ENCODE data around the gene ADARB2.
"Not testable (repeated sequence)": the region's sequence is repeated elsewhere in the genome, so short reads cannot be mapped to it uniquely, and the experiment has no call there.

The ADARB2 gene

DNA sequence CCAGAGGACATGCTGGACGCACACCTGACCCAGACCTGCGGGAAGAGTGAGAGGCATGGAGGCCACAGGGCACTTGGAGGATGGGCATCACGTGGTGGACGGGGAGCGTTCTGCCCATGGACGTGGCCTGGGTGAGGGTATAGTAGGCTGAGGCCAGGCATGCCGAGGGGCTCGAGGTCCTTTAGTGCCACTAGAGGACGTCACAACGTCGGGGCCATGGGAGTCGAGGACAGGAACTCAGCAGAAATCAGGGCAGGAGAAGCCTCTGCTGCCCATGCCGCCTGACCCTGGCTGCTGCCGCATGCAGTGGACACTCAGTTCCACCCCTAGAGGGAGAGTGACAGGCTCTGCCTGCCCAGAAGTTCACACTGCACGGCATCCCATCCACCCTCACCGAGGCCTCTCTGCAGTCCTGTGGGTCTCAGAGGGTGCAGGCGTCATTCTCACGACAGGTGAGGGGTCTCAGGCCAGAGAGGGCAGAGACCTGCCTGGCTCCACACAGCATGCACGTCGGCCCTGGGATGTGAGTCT lies 198.7 kb downstream of the ADARB2 start:
- no peak for DNase-seq

- no peak for DNase-seq
Measured at GRCh38 chr10:1538121-1538520, 199.2 kb downstream of the ADARB2 start.

- DNase-seq: not testable (repeated sequence)
Measured at GRCh38 chr10:1537449-1537848, 199.9 kb downstream of the ADARB2 start.

GRCh38 chr10:1536341-1536740 lies 201.0 kb downstream of the ADARB2 start:
- no peak for DNase-seq

- DNase-seq: no peak
Measured at GRCh38 chr10:1535301-1535965, 201.9 kb downstream of the ADARB2 start.

DNA sequence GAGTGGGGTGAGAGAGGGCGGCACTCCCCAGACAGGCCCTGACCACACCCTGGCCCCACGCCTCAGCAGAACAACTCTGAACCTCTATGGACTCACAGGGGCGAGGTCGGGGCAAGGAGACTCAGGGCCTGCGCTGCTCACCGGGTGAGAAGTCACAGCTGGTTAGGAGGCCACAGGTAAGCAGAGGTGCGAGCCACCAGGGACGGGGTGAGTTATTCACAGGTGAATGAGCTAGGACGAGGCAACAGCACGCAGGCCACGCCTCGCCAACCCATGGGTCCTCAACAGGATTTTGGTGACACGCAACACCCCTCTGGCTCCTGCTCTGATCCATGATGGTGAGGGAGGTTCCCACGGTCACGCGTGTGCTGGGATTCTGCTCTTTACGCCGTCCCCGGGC lies 202.5 kb downstream of the ADARB2 start:
- no peak for DNase-seq

DNA sequence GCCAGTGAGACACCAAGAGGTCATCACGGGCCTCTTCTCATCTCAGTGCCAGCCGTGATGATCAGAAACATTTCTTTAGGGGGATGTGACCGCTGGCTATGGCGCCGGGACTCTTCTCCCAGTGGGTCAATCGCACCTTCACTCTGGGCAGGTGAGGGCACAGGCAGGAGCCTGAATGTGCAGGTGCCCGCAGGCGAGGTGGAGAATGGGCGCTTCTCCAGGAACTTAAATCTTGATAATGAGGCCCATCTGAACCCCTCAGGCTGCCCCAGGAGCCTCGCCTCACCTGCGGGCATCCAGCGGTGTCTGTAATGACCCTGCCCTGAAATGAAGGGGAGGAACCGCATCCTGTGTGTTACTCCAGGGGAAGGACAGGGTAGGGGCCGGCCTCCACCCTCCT lies 204.7 kb downstream of the ADARB2 start:
- no peak for DNase-seq

DNA sequence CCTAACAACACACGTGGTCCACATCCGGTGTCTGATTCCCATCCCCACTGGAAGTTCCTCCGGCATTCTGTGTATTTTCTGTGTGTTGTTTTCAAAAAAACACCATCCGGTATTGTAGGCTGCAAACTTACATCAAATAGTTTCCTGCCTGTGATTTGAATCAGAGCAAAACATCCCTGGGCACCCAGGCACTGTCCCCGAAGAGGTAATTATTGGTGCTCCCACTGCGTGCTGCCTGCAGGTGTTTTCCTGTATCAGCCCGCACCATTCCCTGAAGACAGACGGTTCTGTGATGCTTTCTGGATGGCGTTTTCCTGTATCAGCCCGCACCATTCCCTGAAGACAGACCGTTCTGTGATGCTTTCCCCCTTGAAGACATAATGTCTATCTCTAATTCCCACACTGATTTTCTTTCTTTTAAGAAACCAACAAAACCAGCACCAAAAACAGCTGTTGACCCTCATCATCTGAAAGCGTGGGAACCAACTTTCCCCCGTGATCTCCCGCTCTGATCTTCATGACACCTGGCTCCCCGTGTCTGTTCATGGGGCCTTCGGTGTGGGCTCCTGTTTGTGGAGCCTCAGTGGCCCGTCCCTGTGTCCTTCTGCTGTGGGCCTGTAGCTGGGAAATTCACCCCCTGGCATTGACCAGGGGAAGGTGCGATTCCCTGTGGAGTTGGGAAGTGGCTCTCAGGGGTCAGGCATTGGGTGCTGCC lies 205.3 kb downstream of the ADARB2 start:
- no peak for DNase-seq

GRCh38 chr10:1530871-1531517 lies 206.3 kb downstream of the ADARB2 start:
- no peak for DNase-seq

- DNase-seq: no peak
Measured at GRCh38 chr10:1529806-1530413, 207.4 kb downstream of the ADARB2 start.

GRCh38 chr10:1527951-1528350 lies 209.4 kb downstream of the ADARB2 start:
- no peak for DNase-seq

GRCh38 chr10:1526436-1527055 lies 210.8 kb downstream of the ADARB2 start:
- peak; percentile 33 to 62 for DNase-seq

- no peak for DNase-seq
Measured at GRCh38 chr10:1525354-1526162, 211.8 kb downstream of the ADARB2 start.

GRCh38 chr10:1524540-1524939 lies 212.8 kb downstream of the ADARB2 start:
- no peak for DNase-seq

GRCh38 chr10:1523221-1523620 lies 214.1 kb downstream of the ADARB2 start:
- no peak for DNase-seq

GRCh38 chr10:1522237-1522636 lies 215.1 kb downstream of the ADARB2 start:
- no peak for DNase-seq

DNA sequence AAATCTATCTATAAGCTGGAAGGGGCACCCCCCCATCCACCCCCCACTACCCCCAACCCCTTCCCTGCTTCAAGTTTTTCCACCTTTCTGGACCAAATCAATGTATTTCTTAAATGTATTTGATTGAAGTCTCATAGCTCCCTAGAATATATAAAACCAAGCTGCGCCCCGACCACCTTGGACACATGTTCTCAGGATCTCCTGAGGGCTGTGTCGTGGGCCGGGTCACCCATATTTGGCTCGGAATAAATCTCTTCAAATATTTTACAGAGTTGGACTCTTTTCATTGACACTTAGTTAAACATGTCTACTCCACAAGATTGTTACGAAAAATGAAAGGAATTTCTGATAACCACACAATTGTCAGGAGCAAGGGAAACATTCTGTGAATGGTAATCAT lies 215.6 kb downstream of the ADARB2 start:
- DNase-seq: no peak

GRCh38 chr10:1520909-1521565 lies 216.3 kb downstream of the ADARB2 start:
- DNase-seq: no peak

GRCh38 chr10:1519391-1519790 lies 217.9 kb downstream of the ADARB2 start:
- no peak for DNase-seq

GRCh38 chr10:1517684-1518083 lies 219.6 kb downstream of the ADARB2 start:
- DNase-seq: no peak

GRCh38 chr10:1516492-1517165 lies 220.7 kb downstream of the ADARB2 start:
- DNase-seq: no peak
